Mesenchymal stem cell (in vitro differentiated cells and primary cell): Measurements from ENCODE around the gene EFNA2.

Experiments used
- DNase-seq: peaks from one replicate; pipeline ENCODE4 v3.0.0-alpha.2; 2013
- H2AFZ ChIP-seq: one replicate; pipeline ENCODE4 v1.6.1; 2013; ENCODE audit warnings: low read depth, mild to moderate bottlenecking, control low read depth, inconsistent platforms, low read length, moderate library complexity
- H2AK5ac ChIP-seq: 2 replicates; pipeline ENCODE4 v1.6.1; 2013; ENCODE audit warnings: low read length, moderate library complexity, mild to moderate bottlenecking, inconsistent platforms; ENCODE audit not compliant: severe bottlenecking
- H2BK120ac ChIP-seq: one replicate; pipeline ENCODE4 v1.6.1; 2013; ENCODE audit warnings: low read depth, mild to moderate bottlenecking, inconsistent platforms, low read length, moderate library complexity
- H2BK12ac ChIP-seq, 2 experiments: one replicate each; pipeline ENCODE4 v1.6.1; 2013; ENCODE audit warnings: inconsistent platforms in 2 of 2, low read length in 2 of 2, mild to moderate bottlenecking in 2 of 2, moderate library complexity in 2 of 2, control low read depth in 1 of 2
- H2BK15ac ChIP-seq: one replicate; pipeline ENCODE4 v1.6.1; 2013; ENCODE audit warnings: mild to moderate bottlenecking, low read depth, inconsistent platforms; ENCODE audit not compliant: poor library complexity, severe bottlenecking
- H2BK5ac ChIP-seq: 2 replicates; pipeline ENCODE4 v1.6.1; 2013; ENCODE audit warnings: low read depth, mild to moderate bottlenecking, low read length, control low read depth, inconsistent platforms; ENCODE audit not compliant: poor library complexity, severe bottlenecking
- H3K14ac ChIP-seq, 2 experiments: one replicate each; pipeline ENCODE4 v1.6.1; 2013; ENCODE audit warnings: inconsistent platforms in 2 of 2, low read length in 2 of 2, control low read depth in 1 of 2, mild to moderate bottlenecking in 1 of 2, moderate library complexity in 1 of 2
- H3K18ac ChIP-seq, 2 experiments: one replicate each; pipeline ENCODE4 v1.6.1; 2013; ENCODE audit warnings: inconsistent platforms in 2 of 2, low read length in 2 of 2, control low read depth in 1 of 2, low read depth in 1 of 2, mild to moderate bottlenecking in 1 of 2
- H3K23ac ChIP-seq, 2 experiments: one replicate each; pipeline ENCODE4 v1.6.1; 2013; ENCODE audit warnings: inconsistent platforms in 2 of 2, low read length in 2 of 2, mild to moderate bottlenecking in 2 of 2, moderate library complexity in 2 of 2, control low read depth in 1 of 2
- H3K27ac ChIP-seq: 2 replicates; pipeline ENCODE4 v1.5.1; 2013; ENCODE audit warnings: mild to moderate bottlenecking, moderate library complexity, low read length, control low read depth, inconsistent platforms; ENCODE audit not compliant: poor library complexity, severe bottlenecking
- H3K27me3 ChIP-seq, 2 experiments: 2 replicates each; pipeline versions ENCODE4 v1.6.1 to v1.7.0; 2013; ENCODE audit warnings: low read length in 2 of 2, mild to moderate bottlenecking in 2 of 2, moderate library complexity in 2 of 2, control low read depth in 1 of 2, inconsistent platforms in 1 of 2; ENCODE audit not compliant: control insufficient read depth in 1 of 2, insufficient read depth in 1 of 2
- H3K36me3 ChIP-seq, 2 experiments: 2 replicates each; pipeline versions ENCODE4 v1.6.1 to v1.7.0; 2013; ENCODE audit warnings: low read length in 2 of 2, control low read depth in 1 of 2, inconsistent platforms in 1 of 2, low read depth in 1 of 2, mild to moderate bottlenecking in 1 of 2; ENCODE audit not compliant: insufficient read depth in 2 of 2, control insufficient read depth in 1 of 2
- H3K4ac ChIP-seq, 2 experiments: one replicate each; pipeline ENCODE4 v1.6.1; 2013; ENCODE audit warnings: inconsistent platforms in 2 of 2, low read length in 2 of 2, mild to moderate bottlenecking in 2 of 2, moderate library complexity in 2 of 2, control low read depth in 1 of 2, low read depth in 1 of 2
- H3K4me1 ChIP-seq: 2 replicates; pipeline ENCODE4 v1.6.1; 2013; ENCODE audit warnings: low read depth, low read length, control low read depth; ENCODE audit not compliant: control insufficient read depth, insufficient read depth
- H3K4me2 ChIP-seq: 2 replicates; pipeline ENCODE4 v1.6.1; 2013; ENCODE audit warnings: low read length, mild to moderate bottlenecking, inconsistent platforms; ENCODE audit not compliant: poor library complexity, severe bottlenecking
- H3K4me3 ChIP-seq, 2 experiments: 2 replicates each; pipeline versions ENCODE4 v1.5.1 to v1.7.0; 2013; ENCODE audit warnings: low read length in 2 of 2, mild to moderate bottlenecking in 2 of 2, control low read depth in 1 of 2, low read depth in 1 of 2; ENCODE audit not compliant: insufficient read depth in 1 of 2
- H3K79me1 ChIP-seq: replicated peaks from 2 replicates; pipeline ENCODE4 v1.6.1; 2013; ENCODE audit warnings: mild to moderate bottlenecking, control low read depth, low read length, inconsistent platforms; ENCODE audit not compliant: poor library complexity, severe bottlenecking
- H3K9ac ChIP-seq: 2 replicates; pipeline ENCODE4 v1.7.0; 2013; ENCODE audit warnings: mild to moderate bottlenecking, low read length, moderate library complexity
- H3K9me3 ChIP-seq: 2 replicates; pipeline ENCODE4 v1.7.0; 2013; ENCODE audit warnings: mild to moderate bottlenecking, low read length; ENCODE audit not compliant: control insufficient read depth
- H4K8ac ChIP-seq: one replicate; pipeline ENCODE4 v1.6.1; 2013; ENCODE audit warnings: inconsistent platforms, mild to moderate bottlenecking, low read length, moderate library complexity
- H4K91ac ChIP-seq: one replicate; pipeline ENCODE4 v1.6.1; 2013; ENCODE audit warnings: mild to moderate bottlenecking, low read length, inconsistent platforms
- WGBS: methylation state at CpG from one replicate; pipeline ENCODE4 v1.1.7; 2013; ENCODE audit warnings: mixed read lengths; 5-methylcytosine and 5-hydroxymethylcytosine counted together

Gene EFNA2

GRCh38 chr19:1288833-1289685 lies 3.4 kb downstream of the EFNA2 start:
- no peak overlapping the region for H3K14ac ChIP-seq
- H3K36me3 ChIP-seq = no peaks in the 10 kb centered on the region
- no peak overlapping the region for H2BK5ac ChIP-seq
- H3K27ac ChIP-seq = no peak overlapping the region
- no peak overlapping the region for H4K91ac ChIP-seq
- H2BK120ac ChIP-seq = no peak overlapping the region
- H3K18ac ChIP-seq = no peak overlapping the region
- H2AK5ac ChIP-seq = no peak overlapping the region
- H3K27me3 ChIP-seq = peaks cover 63 to 91% of the 10 kb centered on the region in 2 experiments
- no peak for DNase-seq
- peaks cover 19% of the 10 kb centered on the region for H3K4me1 ChIP-seq
- no peak overlapping the region for H3K9ac ChIP-seq
- H3K9me3 ChIP-seq = no peaks in the 10 kb centered on the region
- no peak overlapping the region for H3K4me2 ChIP-seq
- H3K4ac ChIP-seq = no peak overlapping the region
- H2AFZ ChIP-seq = no peak overlapping the region
- WGBS = 91% methylated on average over 41 of the region's 41 CpGs
- H2BK15ac ChIP-seq = no peak overlapping the region
- H3K4me3 ChIP-seq = no peak overlapping the region
- no peak overlapping the region for H2BK12ac ChIP-seq
- H4K8ac ChIP-seq = no peak overlapping the region
- H3K23ac ChIP-seq = no peak overlapping the region
- no peaks in the 10 kb centered on the region for H3K79me1 ChIP-seq

DNA sequence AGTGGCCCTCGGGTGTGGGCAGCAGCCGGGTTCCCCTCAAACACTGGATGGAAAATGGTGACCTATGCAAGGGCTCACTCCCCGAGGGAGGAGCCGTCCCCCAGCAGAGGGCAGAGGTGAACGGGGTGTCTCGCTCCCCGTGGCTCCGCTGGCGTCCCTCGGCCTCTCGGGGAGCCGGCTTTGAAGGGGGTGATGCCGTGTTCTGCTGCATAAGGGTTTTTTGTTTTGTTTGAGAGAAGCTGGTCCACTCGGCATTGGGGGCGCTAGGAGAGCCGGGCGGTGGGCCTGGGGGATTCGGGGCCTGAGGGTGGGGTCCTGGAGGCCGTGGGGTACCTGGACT lies 4.0 kb downstream of the EFNA2 start:
- Histone ChIP-seq H3K18ac (no peak overlapping the region), H3K4me1 (peaks cover 19% of the 10 kb centered on the region), H3K4ac (no peak overlapping the region)

DNA sequence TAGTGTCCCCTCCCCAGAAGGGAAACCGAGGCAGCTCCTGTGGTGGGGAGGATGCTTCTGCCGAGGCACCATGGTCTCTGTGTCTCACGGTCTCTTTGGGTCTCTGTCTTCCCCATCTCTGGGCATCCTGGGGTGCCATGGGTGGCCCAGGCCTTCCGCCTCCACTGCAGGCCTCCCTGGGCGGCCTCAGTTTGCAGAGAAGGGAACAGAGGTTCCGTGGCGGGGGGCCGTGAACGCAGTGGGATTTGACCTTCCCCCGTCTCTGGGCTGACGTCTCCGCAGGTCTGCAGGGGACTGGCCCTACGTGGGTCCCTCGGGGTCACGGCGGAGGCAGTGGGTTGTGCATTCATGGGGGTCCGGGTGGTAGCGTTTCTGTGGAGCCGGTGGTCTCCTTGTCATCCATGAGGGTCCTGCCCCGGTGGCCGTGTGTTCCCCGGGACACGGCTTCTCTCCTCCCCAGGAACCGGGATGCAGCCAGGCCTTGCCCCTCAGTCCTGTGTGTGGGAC lies 4.6 kb downstream of the EFNA2 start:
- H3K79me1 ChIP-seq = no peaks in the 10 kb centered on the region
- no peak overlapping the region for H2BK5ac ChIP-seq
- H3K9ac ChIP-seq = no peak overlapping the region
- H3K23ac ChIP-seq = no peak overlapping the region
- no peak overlapping the region for H3K4me3 ChIP-seq
- H3K4ac ChIP-seq = no peak overlapping the region
- H3K9me3 ChIP-seq = no peaks in the 10 kb centered on the region
- no peak for DNase-seq
- H2AFZ ChIP-seq = no peak overlapping the region
- peaks cover 20% of the 10 kb centered on the region for H3K4me1 ChIP-seq
- H2BK120ac ChIP-seq = no peak overlapping the region
- peaks cover 61 to 91% of the 10 kb centered on the region in 2 experiments for H3K27me3 ChIP-seq
- H3K14ac ChIP-seq = no peak overlapping the region
- no peaks in the 10 kb centered on the region for H3K36me3 ChIP-seq
- H4K8ac ChIP-seq = no peak overlapping the region
- H3K4me2 ChIP-seq = no peak overlapping the region
- no peak overlapping the region for H2BK12ac ChIP-seq
- H3K18ac ChIP-seq = no peak overlapping the region
- WGBS = 92% methylated on average over 24 of the region's 24 CpGs
- no peak overlapping the region for H2BK15ac ChIP-seq
- H4K91ac ChIP-seq = no peak overlapping the region
- H2AK5ac ChIP-seq = no peak overlapping the region
- H3K27ac ChIP-seq = no peak overlapping the region

More for the DNA sequence above, 4.0 kb downstream of the EFNA2 start:
- Histone ChIP-seq H2AFZ (no peak overlapping the region), H3K14ac (no peak overlapping the region), H2BK120ac (no peak overlapping the region), H3K79me1 (no peaks in the 10 kb centered on the region), H3K4me3 (no peak overlapping the region), H4K8ac (no peak overlapping the region), H3K9me3 (no peaks in the 10 kb centered on the region), H4K91ac (no peak overlapping the region), H3K9ac (no peak overlapping the region), H3K27me3 (peaks cover 63 to 91% of the 10 kb centered on the region in 2 experiments), H2BK12ac (no peak overlapping the region), H3K4me2 (no peak overlapping the region), H3K36me3 (no peaks in the 10 kb centered on the region), H3K27ac (no peak overlapping the region), H2BK15ac (no peak overlapping the region), H3K23ac (no peak overlapping the region), H2BK5ac (no peak overlapping the region), H2AK5ac (no peak overlapping the region)
- 87% methylated on average over 19 of the region's 19 CpGs for WGBS
- DNase-seq = no peak

DNA sequence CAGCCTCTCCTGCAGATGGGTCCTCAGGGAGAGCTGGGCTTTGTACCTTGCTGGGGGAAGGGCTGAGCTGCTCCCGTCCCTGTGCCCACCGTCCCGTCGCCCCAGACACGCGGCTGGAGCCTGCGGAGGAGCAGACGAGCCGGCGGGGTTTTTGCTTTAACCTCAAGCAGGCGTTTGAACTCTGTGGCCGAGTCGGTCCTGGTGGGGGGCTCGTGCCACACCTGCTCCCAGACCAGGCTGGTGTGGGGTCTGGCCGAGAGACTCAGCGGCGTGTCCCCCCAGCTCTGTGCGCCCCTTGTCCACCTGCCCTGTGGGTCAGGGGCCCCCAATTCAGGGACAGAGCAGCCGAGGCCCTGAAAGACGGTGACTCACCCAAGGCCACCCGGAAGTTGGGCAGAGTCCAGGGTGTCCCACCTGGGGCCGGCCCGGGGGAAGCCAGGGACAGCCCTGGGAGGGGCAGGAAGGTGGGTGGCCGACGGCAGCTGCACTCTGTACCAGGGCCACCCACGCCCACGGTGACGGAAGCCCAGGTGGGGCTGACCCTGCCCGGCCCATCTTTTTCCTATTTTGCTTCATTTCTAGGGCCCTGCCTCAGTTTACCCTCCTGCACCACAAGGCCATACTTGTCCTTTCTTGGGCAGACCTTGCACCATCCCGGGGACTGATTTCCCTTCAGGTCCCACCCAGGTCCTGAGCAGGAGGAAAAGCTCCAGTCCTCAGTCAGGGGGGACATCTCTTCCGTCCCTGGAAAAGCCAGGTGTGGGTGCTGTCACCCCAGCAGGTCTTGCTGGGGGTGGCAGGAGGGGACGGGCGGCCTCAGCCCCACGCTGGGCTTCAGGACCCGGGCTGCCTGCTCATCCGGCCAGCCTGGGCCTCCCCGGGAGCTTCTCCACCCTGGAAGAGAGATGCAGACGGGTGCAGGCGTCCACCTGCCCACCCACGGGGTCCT lies 5.3 kb downstream of the EFNA2 start:
- Histone ChIP-seq H2BK12ac (no peak overlapping the region), H4K91ac (no peak overlapping the region), H3K4ac (no peak overlapping the region), H2BK5ac (no peak overlapping the region), H2AK5ac (no peak overlapping the region), H3K9me3 (no peaks in the 10 kb centered on the region), H2BK120ac (no peak overlapping the region), H3K36me3 (no peaks in the 10 kb centered on the region), H3K14ac (no peak overlapping the region), H3K79me1 (no peaks in the 10 kb centered on the region), H3K27ac (no peak overlapping the region), H3K4me3 (no peak overlapping the region), H4K8ac (no peak overlapping the region), H3K23ac (no peak overlapping the region), H2AFZ (no peak overlapping the region), H3K4me2 (no peak overlapping the region), H3K4me1 (peaks cover 22% of the 10 kb centered on the region), H3K9ac (no peak overlapping the region), H3K18ac (no peak overlapping the region), H3K27me3 (peaks cover 59 to 93% of the 10 kb centered on the region in 2 experiments), H2BK15ac (no peak overlapping the region)
- 86% methylated on average over 40 of the region's 40 CpGs for WGBS
- no peak for DNase-seq
